GM12874 (cell line): ENCODE measurements around the gene ADIPOQ.

Source experiments
- TF ChIP-seq, protein P1 (sequence below): IDR thresholded peaks from 2 replicates; pipeline ENCODE4 v1.5.1; 2011; ENCODE audit warnings: low read depth, mild to moderate bottlenecking, control low read depth, low read length, moderate library complexity; ENCODE audit not compliant: insufficient read depth

The ADIPOQ gene

DNA sequence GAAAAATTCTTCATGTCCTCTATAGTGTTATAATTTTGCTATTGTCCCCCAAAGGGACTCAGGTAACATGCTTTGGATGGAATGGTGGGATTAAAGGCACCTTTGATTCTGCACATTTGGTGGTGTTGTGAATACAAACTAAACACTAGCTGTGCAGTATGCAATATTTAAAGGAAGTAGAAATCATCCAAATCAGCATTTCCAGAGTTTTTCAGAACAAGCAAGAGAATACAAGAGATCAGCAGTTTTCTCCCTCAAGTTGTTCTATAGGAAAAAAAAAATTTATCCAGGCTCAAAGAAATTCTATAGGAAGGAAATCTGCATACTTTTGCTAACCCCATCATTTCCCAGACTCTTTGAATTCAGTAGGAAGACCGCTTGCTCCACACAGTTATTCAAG is 10.2 kb upstream of the ADIPOQ start:
- TF ChIP-seq, protein P1, sequence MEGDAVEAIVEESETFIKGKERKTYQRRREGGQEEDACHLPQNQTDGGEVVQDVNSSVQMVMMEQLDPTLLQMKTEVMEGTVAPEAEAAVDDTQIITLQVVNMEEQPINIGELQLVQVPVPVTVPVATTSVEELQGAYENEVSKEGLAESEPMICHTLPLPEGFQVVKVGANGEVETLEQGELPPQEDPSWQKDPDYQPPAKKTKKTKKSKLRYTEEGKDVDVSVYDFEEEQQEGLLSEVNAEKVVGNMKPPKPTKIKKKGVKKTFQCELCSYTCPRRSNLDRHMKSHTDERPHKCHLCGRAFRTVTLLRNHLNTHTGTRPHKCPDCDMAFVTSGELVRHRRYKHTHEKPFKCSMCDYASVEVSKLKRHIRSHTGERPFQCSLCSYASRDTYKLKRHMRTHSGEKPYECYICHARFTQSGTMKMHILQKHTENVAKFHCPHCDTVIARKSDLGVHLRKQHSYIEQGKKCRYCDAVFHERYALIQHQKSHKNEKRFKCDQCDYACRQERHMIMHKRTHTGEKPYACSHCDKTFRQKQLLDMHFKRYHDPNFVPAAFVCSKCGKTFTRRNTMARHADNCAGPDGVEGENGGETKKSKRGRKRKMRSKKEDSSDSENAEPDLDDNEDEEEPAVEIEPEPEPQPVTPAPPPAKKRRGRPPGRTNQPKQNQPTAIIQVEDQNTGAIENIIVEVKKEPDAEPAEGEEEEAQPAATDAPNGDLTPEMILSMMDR: no peak

DNA sequence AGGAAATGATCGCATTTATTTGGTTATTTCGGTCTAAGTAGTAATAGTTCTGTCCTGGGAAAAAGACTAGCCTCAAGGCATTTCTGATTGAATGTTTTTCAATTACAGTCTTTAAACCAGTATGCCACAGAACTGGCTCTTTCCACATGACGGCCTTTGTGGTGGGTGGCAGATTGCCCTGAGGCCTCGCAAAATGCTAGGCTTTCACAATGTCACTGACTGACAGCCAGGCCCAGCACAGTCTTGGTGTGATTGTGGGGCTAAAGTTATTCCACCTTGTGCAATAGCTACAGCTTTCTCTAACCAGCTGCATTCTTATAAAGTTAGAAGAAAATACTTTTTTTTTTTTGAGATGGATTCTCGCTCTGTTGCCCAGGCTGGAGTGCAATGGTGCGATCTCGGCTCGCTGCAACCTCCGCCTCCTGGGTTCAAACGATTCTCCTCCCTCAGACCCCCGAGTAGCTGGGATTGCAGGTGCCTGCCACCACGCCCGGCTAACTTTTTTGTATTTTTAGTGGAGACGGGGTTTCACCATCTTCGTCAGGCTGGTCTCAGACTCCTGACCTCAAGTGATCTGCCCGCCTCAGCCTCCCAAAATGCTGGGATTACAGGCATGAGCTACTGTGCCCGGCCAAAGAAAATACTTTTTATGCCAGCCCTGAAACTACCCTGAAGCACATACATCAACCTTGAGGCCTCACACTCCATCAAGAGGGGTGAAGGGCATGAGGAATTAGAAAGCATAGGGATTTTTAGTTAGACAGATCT is 2.5 kb upstream of the ADIPOQ start:
- TF ChIP-seq, protein P1: no peak

DNA sequence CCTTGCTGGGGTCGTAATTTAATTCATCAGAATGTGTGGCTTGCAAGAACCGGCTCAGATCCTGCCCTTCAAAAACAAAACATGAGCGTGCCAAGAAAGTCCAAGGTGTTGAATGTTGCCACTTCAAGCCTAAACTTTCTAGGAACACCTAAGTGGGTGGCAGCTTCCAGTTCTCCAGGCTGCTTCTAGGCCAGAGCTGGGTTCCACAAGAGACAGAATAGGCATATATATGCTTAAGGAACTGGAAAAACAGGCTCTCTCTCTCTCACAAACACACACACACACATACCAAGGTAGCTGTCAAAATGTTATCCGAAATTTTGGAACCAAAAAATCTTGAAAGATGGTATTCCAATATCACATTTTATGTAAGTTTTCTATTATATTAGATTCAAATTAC is 890 bp upstream of the ADIPOQ start:
- TF ChIP-seq, protein P1: no peak

DNA sequence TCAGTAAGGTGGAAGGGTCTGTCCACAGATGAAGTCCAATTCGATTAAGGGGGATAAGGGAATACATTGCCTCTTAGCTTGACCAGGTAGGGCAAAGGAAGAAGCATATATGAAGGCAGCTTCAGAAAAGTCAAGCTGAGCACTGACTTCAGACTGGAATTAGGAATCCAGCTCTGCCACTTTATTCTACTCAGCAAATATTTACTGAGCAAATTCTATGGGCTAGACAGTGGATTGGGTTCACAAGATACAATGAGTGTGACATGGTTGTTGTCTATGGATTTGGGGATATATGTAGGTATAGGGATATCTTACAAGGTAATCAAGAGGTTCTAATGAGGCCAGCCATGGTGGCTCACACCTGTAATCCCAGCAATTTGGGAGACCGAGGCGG is 526 bp downstream of the ADIPOQ start:
- TF ChIP-seq, protein P1: no peak

DNA sequence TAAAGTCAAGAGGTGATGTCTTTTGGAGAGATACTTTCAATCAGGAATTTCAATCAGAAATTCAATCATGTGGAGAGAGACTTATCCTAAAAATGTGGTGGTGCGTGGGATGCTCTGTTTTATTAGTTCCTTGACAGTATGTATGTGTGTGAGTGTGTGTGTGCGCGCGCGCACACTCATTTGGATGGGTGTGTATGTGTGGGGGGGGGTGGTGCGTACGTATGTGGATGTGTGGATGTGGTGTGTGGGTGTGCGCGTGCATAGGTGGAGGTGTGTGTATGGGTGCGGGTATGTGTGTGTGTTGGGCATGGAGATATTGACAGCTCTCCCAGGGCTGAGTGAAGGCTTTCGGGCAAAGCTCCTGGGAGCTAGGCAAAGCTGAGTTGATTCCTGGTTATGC is 2.4 kb downstream of the ADIPOQ start:
- TF ChIP-seq, protein P1: no peak

DNA sequence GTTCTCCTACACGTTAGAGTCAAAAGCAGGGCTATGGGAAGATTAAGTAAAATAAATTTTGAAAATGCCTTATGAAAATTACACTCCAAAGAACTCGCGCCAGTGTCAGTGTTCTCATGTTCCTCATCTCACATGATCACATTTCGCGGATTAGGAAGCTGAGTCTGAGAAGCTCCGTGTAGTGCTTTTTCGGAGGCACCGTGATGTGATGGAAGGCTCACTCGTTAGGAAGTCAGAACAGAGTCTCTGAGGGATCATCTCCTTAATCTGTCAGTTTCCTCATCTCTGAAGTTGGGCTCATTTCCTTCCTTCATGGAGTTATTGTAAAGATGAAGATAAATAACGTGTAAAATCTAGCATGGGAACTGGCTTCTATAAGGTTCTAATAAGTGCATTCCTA is 3.2 kb downstream of the ADIPOQ start:
- TF ChIP-seq, protein P1: no peak

DNA sequence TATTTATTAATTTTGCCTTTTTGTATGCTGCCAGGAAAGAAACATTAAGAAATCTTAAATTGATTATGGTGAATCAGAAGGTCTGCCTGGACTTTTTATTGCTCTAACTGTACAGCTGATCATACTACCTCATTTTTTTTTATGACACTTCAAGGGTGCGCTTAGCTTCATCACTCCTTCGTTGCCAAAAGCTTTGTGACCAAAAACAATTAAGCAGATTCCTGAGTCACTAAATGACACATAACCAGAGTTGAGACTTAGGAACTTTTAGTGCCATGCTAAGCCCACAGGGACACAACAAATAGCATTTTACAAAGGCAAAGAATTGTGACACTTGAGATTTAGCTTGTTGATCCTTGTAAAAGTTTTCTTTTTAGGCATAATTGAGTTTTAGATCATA is 4.9 kb downstream of the ADIPOQ start:
- TF ChIP-seq, protein P1: no peak
